ENCODE results near the gene PNPLA1. TPM values are rescaled to one million over a fixed set of nuclear protein-coding genes. Genes with fewer than 3 reads are reported as not detected.

PNPLA1 gene
- polyA plus RNA-seq, 1 donor (not counting 4 experiments of a cell fraction or from before 2014, with no cell fraction given): 0.14 TPM

GRCh38 chr6:36302227-36302976, 32.5 kb downstream of the PNPLA1 start:
- Histone ChIP-seq H2AFZ (ENCODE audit: control insufficient read depth, low read length) (no peak overlapping the region), H4K20me1 (ENCODE audit: control insufficient read depth, extremely low read depth, insufficient read depth, low read length) (no peaks in the 10 kb centered on the region), H3K9me1 (ENCODE audit: control insufficient read depth, extremely low read depth, insufficient read depth, low read length) (no peaks in the 10 kb centered on the region), H3K27me3 (ENCODE audit: control insufficient read depth, extremely low read depth, insufficient read depth, low read length) (no peaks in the 10 kb centered on the region), H3K4me2 (ENCODE audit: control insufficient read depth, extremely low read depth, insufficient read depth, low read depth, low read length) (no peak overlapping the region), H3K36me3 (ENCODE audit: control insufficient read depth in 2 of 2, extremely low read depth in 1 of 2, insufficient read depth in 2 of 2, low read length in 2 of 2) (no peaks in the 10 kb centered on the region), H3K4me1 (ENCODE audit: control insufficient read depth, extremely low read depth, insufficient read depth, low read length) (no peaks in the 10 kb centered on the region), H3K4me3 (ENCODE audit: control insufficient read depth in 2 of 3, extremely low read depth in 1 of 3, insufficient read depth in 2 of 3, low read depth in 1 of 3, low read length in 3 of 3) (no peak overlapping the region), H3K27ac (ENCODE audit: control insufficient read depth, insufficient read depth, low read length) (no peak overlapping the region), H3K9ac (ENCODE audit: control insufficient read depth, extremely low read depth, insufficient read depth, low read length) (no peak overlapping the region), H3K79me2 (ENCODE audit: control insufficient read depth, insufficient read depth, low read length) (no peaks in the 10 kb centered on the region), H3K9me3 (ENCODE audit: control insufficient read depth, low read depth, low read length) (no peaks in the 10 kb centered on the region)
- no peak for TF ChIP-seq EZH2 (IDR thresholded peaks at IDR 0.05; ENCODE audit: low read length)
- TF ChIP-seq CTCF (optimal IDR thresholded peaks at IDR 0.05 in 1 of 3, IDR thresholded peaks at IDR 0.05 in 1 of 3, conservative IDR thresholded peaks at IDR 0.05 in 1 of 3; ENCODE audit: extremely low read depth in 1 of 3, insufficient read depth in 2 of 3, low read length in 3 of 3): peak; percentile 97 to 99 (median 99)
- peak; percentile 61 for DNase-seq (ENCODE audit: low read depth, low spot score)
- dilution Hi-C loops (cut with MboI; ENCODE audit: extremely low pct_ligation_motif_present, low sequenced_read_pairs): no loop called here
- peak; percentile 86 for FAIRE-seq

- no peak overlapping the region for H3K4me3 ChIP-seq (ENCODE audit: control insufficient read depth in 2 of 3, extremely low read depth in 1 of 3, insufficient read depth in 2 of 3, low read depth in 1 of 3, low read length in 3 of 3)
- no peaks in the 10 kb centered on the region for H3K27me3 ChIP-seq (ENCODE audit: control insufficient read depth, extremely low read depth, insufficient read depth, low read length)
- H3K9ac ChIP-seq (ENCODE audit: control insufficient read depth, extremely low read depth, insufficient read depth, low read length): no peak overlapping the region
- H3K36me3 ChIP-seq (ENCODE audit: control insufficient read depth in 2 of 2, extremely low read depth in 1 of 2, insufficient read depth in 2 of 2, low read length in 2 of 2): no peaks in the 10 kb centered on the region
- no peaks in the 10 kb centered on the region for H4K20me1 ChIP-seq (ENCODE audit: control insufficient read depth, extremely low read depth, insufficient read depth, low read length)
- H3K27ac ChIP-seq (ENCODE audit: control insufficient read depth, insufficient read depth, low read length): no peak overlapping the region
- no peak overlapping the region for H2AFZ ChIP-seq (ENCODE audit: control insufficient read depth, low read length)
- H3K9me3 ChIP-seq (ENCODE audit: control insufficient read depth, low read depth, low read length): no peaks in the 10 kb centered on the region
- no peak overlapping the region for H3K4me2 ChIP-seq (ENCODE audit: control insufficient read depth, extremely low read depth, insufficient read depth, low read depth, low read length)
- H3K4me1 ChIP-seq (ENCODE audit: control insufficient read depth, extremely low read depth, insufficient read depth, low read length): no peaks in the 10 kb centered on the region
- no peaks in the 10 kb centered on the region for H3K79me2 ChIP-seq (ENCODE audit: control insufficient read depth, insufficient read depth, low read length)
- dilution Hi-C loops (cut with MboI; ENCODE audit: extremely low pct_ligation_motif_present, low sequenced_read_pairs): no loop called here
- FAIRE-seq: no peak
- no peak for TF ChIP-seq CTCF (optimal IDR thresholded peaks at IDR 0.05 in 1 of 3, IDR thresholded peaks at IDR 0.05 in 1 of 3, conservative IDR thresholded peaks at IDR 0.05 in 1 of 3; ENCODE audit: extremely low read depth in 1 of 3, insufficient read depth in 2 of 3, low read length in 3 of 3)
- no peak for TF ChIP-seq EZH2 (IDR thresholded peaks at IDR 0.05; ENCODE audit: low read length)
- no peak for DNase-seq (ENCODE audit: low read depth, low spot score)
- no peaks in the 10 kb centered on the region for H3K9me1 ChIP-seq (ENCODE audit: control insufficient read depth, extremely low read depth, insufficient read depth, low read length)
Measured at GRCh38 chr6:36305885-36306284, 36.0 kb downstream of the PNPLA1 start.

Data from keratinocyte (primary cell).